K562 (cell line): ENCODE measurements around the gene RSPH9. TPM values are rescaled to one million over a fixed set of nuclear protein-coding genes. Genes with fewer than 3 reads are reported as not detected.
A peak's percentile ranks its signal among the peaks of the same experiment; 100 is the strongest.

Experiments
- CBX8 ChIP-seq: fragments of 200-600 bp; sonication (generic); IDR thresholded peaks from 2 replicates; pipeline ENCODE4 v1.6.1; 2012; ENCODE audit warnings: borderline replicate concordance, mixed run types, low read depth, mild to moderate bottlenecking, moderate library complexity, mixed read lengths, low read length, control low read depth, inconsistent platforms; ENCODE audit not compliant: poor library complexity, severe bottlenecking; ENCODE audit errors: extremely low read depth
- CREB1 ChIP-seq, 2 experiments: sonication (generic) in 1 of 2; formaldehyde crosslinking in 1 of 2; IDR thresholded peaks; 2 replicates each; pipeline versions ENCODE4 v1.6.1 to v1.8.0; 2012 to 2022; ENCODE audit warnings: inconsistent platforms in 1 of 2, mild to moderate bottlenecking in 1 of 2, missing genetic modification reagents in 1 of 2, moderate library complexity in 1 of 2
- HNRNPH1 ChIP-seq: fragments of 200-400 bp; formaldehyde crosslinking; optimal IDR thresholded peaks from 2 replicates; pipeline ENCODE3; 2017; ENCODE audit warnings: low read depth, mild to moderate bottlenecking, low read length, moderate library complexity
- PTTG1 ChIP-seq: fragments of 450-650 bp; IDR thresholded peaks from 2 replicates; pipeline ENCODE4 v1.6.1; 2016; ENCODE audit warnings: low read depth, mild to moderate bottlenecking, missing genetic modification characterization, missing compliant biosample characterization
- TAF1 ChIP-seq: IDR thresholded peaks from 2 replicates; pipeline ENCODE4 v1.6.1; 2011; ENCODE audit warnings: mild to moderate bottlenecking, low read length, moderate library complexity; ENCODE audit not compliant: insufficient read depth, control insufficient read depth, severe bottlenecking; ENCODE audit errors: extremely low read depth
- TAF9B ChIP-seq: fragments of 450-650 bp; IDR thresholded peaks from 2 replicates; pipeline ENCODE4 v1.6.1; 2018; ENCODE audit warnings: mild to moderate bottlenecking; ENCODE audit not compliant: partially characterized antibody
- TCF7L2 ChIP-seq: fragments of 150-350 bp; IDR thresholded peaks from 2 replicates; pipeline ENCODE4 v1.6.1; 2016; ENCODE audit warnings: low read depth, mild to moderate bottlenecking, low read length, moderate library complexity
- ZNF224 ChIP-seq: sonication (generic); formaldehyde crosslinking; IDR thresholded peaks from 2 replicates; pipeline ENCODE4 v1.8.0; 2022; ENCODE audit warnings: mild to moderate bottlenecking, missing genetic modification reagents
- ZNF232 ChIP-seq: sonication (generic); formaldehyde crosslinking; IDR thresholded peaks from 2 replicates; pipeline ENCODE4 v1.8.0; 2022; ENCODE audit warnings: mild to moderate bottlenecking, missing genetic modification reagents
- polyA plus RNA-seq, 8 experiments: library from polyadenylated mRNA; depleted of rRNA in 4 of 8; stranded (reverse) in 5 of 8; unstranded in 3 of 8; fragments of >200 nt; fragmentation: Nextera tagmentation in 2 of 8; fragmentation: Illumina TruSeq in 1 of 8; extraction: Ambion mirVana in 2 of 8; extraction: Trizol in 1 of 8; gene quantifications; 2 replicates each; pipeline versions ENCODE4 v1.2.1 to v1.2.3, GENCODE V29; 2011 to 2014; ENCODE audit warnings: inconsistent platforms in 1 of 8, missing spikeins in 1 of 8
- total RNA-seq, 7 experiments: library from RNA; depleted of rRNA in 6 of 7; stranded (reverse); fragments of >200 nt in 6 of 7; fragmentation: Illumina TruSeq in 2 of 7; extraction: Trizol in 2 of 7; gene quantifications; 2 replicates each; pipeline versions ENCODE4 v1.2.1 to v1.2.3, GENCODE V29; 2011 to 2021; ENCODE audit warnings: low replicate concordance in 1 of 7
- TF ChIP-seq, protein P1 (sequence below): fragments of 450-650 bp; IDR thresholded peaks from 2 replicates; pipeline ENCODE4 v1.6.1; 2017; ENCODE audit warnings: antibody characterized with exemption
- TF ChIP-seq, protein P2 (sequence below): IDR thresholded peaks from 2 replicates; pipeline ENCODE4 v1.6.1; 2011; ENCODE audit warnings: borderline replicate concordance, low read depth, mild to moderate bottlenecking, moderate library complexity, low read length; ENCODE audit not compliant: insufficient read depth, poor library complexity, severe bottlenecking
- TF ChIP-seq, protein P3 (sequence below): conservative IDR thresholded peaks from 2 replicates; pipeline ENCODE4 v1.6.1; 2011; ENCODE audit warnings: low read depth, mild to moderate bottlenecking, low read length; ENCODE audit not compliant: control insufficient read depth
- TF ChIP-seq, protein P4 (sequence below): fragments of 150-350 bp; IDR thresholded peaks from 2 replicates; pipeline ENCODE4 v1.6.1; 2014; ENCODE audit warnings: low read depth, mild to moderate bottlenecking, low read length, borderline replicate concordance

Gene RSPH9
- total and polyA plus RNA-seq, 9 of the 15 experiments (the other 6 are each of a cell fraction or from before 2014, with no cell fraction given): 0.05 to 0.60 (median 0.39) TPM; not detected in 6

DNA sequence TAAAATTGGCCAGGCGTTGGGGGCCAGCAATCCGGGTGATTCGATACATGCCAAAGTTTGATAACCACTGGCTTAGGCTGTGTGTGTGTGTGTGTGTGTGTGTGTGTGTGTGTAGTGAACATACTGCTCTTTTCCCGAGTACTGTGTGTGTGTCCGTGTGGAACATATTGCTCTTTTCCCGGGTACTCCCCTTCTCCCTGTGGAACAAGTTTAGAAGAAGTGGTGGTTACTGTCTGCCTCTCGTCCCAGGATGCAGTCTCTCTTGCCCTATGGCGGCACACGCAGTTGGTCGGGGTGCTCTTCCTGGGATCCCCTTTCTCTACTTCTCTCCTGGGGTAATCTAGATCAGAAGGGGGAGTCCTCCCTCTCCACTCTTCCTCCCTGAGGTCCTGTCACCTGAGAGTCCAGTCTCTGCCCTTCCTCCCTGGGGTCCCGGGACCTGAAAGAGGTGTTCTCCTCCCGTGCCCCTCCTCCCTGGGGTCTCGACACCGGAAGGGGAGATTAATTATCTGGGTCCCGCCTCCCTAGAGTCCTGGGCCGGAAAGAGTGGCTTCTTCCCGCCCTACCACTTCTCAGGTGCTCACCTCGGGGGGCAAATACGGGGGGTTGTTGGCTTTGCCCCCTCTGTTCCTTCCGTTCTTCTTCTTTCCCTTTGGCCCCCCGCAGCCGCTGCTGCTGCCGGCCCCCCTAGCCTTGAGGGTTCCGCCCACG lies 16.3 kb upstream of the RSPH9 start (continued):
- TF ChIP-seq CBX8 (no peak), TAF9B (no peak), PTTG1 (tag) (no peak; the same call in 1 of the 2 replicates), TCF7L2 (no peak), ZNF224 (no peak), HNRNPH1 (no peak), CREB1 (IDR thresholded peaks at IDR 0.05) (0 out of 2 replicates have a peak, but pooled peaks have one; percentile 27), CREB1 (CRISPR knock-in tag; IDR thresholded peaks at IDR 0.05) (no peak), ZNF232 (CRISPR knock-in tag) (no peak), TAF1 (peak; percentile 66)
- TF ChIP-seq, protein P1, sequence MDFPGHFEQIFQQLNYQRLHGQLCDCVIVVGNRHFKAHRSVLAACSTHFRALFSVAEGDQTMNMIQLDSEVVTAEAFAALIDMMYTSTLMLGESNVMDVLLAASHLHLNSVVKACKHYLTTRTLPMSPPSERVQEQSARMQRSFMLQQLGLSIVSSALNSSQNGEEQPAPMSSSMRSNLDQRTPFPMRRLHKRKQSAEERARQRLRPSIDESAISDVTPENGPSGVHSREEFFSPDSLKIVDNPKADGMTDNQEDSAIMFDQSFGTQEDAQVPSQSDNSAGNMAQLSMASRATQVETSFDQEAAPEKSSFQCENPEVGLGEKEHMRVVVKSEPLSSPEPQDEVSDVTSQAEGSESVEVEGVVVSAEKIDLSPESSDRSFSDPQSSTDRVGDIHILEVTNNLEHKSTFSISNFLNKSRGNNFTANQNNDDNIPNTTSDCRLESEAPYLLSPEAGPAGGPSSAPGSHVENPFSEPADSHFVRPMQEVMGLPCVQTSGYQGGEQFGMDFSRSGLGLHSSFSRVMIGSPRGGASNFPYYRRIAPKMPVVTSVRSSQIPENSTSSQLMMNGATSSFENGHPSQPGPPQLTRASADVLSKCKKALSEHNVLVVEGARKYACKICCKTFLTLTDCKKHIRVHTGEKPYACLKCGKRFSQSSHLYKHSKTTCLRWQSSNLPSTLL: 0 out of 2 replicates have a peak, but pooled peaks have one; percentile 17
- TF ChIP-seq, protein P2, sequence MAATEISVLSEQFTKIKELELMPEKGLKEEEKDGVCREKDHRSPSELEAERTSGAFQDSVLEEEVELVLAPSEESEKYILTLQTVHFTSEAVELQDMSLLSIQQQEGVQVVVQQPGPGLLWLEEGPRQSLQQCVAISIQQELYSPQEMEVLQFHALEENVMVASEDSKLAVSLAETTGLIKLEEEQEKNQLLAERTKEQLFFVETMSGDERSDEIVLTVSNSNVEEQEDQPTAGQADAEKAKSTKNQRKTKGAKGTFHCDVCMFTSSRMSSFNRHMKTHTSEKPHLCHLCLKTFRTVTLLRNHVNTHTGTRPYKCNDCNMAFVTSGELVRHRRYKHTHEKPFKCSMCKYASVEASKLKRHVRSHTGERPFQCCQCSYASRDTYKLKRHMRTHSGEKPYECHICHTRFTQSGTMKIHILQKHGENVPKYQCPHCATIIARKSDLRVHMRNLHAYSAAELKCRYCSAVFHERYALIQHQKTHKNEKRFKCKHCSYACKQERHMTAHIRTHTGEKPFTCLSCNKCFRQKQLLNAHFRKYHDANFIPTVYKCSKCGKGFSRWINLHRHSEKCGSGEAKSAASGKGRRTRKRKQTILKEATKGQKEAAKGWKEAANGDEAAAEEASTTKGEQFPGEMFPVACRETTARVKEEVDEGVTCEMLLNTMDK: no peak
- TF ChIP-seq, protein P3, sequence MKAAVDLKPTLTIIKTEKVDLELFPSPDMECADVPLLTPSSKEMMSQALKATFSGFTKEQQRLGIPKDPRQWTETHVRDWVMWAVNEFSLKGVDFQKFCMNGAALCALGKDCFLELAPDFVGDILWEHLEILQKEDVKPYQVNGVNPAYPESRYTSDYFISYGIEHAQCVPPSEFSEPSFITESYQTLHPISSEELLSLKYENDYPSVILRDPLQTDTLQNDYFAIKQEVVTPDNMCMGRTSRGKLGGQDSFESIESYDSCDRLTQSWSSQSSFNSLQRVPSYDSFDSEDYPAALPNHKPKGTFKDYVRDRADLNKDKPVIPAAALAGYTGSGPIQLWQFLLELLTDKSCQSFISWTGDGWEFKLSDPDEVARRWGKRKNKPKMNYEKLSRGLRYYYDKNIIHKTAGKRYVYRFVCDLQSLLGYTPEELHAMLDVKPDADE: no peak
- TF ChIP-seq, protein P4, sequence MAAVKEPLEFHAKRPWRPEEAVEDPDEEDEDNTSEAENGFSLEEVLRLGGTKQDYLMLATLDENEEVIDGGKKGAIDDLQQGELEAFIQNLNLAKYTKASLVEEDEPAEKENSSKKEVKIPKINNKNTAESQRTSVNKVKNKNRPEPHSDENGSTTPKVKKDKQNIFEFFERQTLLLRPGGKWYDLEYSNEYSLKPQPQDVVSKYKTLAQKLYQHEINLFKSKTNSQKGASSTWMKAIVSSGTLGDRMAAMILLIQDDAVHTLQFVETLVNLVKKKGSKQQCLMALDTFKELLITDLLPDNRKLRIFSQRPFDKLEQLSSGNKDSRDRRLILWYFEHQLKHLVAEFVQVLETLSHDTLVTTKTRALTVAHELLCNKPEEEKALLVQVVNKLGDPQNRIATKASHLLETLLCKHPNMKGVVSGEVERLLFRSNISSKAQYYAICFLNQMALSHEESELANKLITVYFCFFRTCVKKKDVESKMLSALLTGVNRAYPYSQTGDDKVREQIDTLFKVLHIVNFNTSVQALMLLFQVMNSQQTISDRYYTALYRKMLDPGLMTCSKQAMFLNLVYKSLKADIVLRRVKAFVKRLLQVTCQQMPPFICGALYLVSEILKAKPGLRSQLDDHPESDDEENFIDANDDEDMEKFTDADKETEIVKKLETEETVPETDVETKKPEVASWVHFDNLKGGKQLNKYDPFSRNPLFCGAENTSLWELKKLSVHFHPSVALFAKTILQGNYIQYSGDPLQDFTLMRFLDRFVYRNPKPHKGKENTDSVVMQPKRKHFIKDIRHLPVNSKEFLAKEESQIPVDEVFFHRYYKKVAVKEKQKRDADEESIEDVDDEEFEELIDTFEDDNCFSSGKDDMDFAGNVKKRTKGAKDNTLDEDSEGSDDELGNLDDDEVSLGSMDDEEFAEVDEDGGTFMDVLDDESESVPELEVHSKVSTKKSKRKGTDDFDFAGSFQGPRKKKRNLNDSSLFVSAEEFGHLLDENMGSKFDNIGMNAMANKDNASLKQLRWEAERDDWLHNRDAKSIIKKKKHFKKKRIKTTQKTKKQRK: no peak
